Suprapubic skin (tissue), 3 donors: ENCODE results near the gene UBE2S.

ENCODE experiments used
- CTCF ChIP-seq, 2 donors: fragments of 200-600 bp in 1 of 2; fragments of 450-650 bp in 1 of 2; sonication (generic) in 1 of 2; IDR thresholded peaks; one replicate each; pipeline ENCODE4 v1.5.1; 2016 to 2019; ENCODE audit warnings: antibody characterized with exemption in 2 of 2, mild to moderate bottlenecking in 1 of 2, moderate library complexity in 1 of 2
- POLR2A ChIP-seq, 2 donors: fragments of 450-650 bp; IDR thresholded peaks; one replicate each; pipeline ENCODE4 v1.6.1; 2017; ENCODE audit warnings: antibody characterized with exemption in 2 of 2, mild to moderate bottlenecking in 2 of 2, moderate library complexity in 2 of 2

DNA sequence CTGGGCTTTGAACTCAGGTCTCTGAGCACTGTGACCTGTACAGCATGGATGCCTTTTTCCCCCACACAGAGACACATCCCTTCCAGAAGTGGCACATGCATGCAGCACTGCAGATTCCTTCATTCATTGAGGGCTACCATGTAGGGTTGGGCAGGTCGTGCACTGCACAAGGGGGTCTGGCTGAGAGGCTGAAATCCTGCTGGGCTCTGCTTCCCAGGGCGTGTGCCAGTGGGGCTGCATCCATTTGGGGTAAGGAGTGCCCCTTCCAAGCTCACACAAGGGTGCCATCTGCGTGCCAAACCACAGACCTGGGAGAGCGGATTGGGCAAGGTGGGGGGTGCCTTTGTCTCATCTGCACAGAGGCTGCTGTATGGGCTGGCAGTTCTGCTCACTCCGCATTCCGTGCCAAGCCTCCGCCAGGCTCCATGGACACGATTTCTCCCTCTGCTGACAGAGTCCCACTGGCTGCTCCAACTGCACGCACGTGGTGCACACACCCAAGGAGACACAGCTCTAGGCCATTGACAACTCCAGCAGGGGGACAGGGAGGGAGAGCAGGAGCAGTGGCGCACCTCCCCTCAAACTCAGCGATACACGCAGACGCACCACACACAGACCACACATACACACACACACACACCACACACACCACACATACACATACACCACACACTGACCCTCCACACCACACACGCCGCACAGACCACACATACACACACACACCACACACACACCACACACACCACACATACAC, 40.0 kb upstream of the UBE2S start:
- no peak for TF ChIP-seq POLR2A (IDR thresholded peaks at IDR 0.05)
- TF ChIP-seq CTCF (IDR thresholded peaks at IDR 0.05): no peak
